ENCODE measurements around the gene PPM1E.
"Not testable (repeated sequence)": the region's sequence is repeated elsewhere in the genome, so short reads cannot be mapped to it uniquely, and the experiment has no call there.

The PPM1E gene

DNA sequence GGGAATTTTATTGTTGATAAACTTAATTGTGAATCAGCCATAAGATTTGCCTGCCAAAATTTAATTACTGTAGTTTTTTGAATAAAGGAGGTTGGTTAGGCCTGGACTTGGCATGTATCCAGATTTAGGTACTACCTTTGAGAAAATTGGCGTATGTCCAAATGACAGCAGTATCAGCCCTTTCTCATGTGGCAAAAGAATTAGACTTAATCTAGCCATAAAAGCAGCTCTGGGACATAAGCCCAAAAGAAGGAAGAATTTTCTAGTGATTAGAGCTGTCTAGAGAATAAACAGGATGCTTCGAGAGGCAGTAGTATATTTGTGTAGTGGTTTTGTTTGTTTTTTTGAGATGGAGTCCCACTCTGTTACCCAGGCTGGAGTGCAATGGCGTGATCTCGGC, 27.7 kb downstream of the PPM1E start:
- no peak for DNase-seq

DNA sequence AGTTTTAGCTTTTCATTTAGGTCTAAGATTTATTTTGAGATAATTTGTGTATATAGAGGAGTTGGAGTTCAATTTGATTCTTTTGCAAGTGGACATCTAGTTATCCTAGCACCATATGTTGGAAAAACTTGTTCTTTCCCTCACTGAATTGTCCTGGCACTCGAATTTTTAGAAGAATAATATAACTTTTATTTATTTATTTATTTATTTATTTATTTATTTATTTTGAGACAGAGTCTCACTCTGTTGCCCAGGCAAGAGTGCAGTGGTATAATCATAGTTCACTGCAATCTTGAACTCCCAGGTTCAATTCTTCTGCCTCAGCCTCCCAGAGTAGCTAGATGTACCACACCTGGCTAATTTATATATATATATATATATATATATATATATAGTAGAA, 29.4 kb downstream of the PPM1E start:
- DNase-seq, result no peak

DNA sequence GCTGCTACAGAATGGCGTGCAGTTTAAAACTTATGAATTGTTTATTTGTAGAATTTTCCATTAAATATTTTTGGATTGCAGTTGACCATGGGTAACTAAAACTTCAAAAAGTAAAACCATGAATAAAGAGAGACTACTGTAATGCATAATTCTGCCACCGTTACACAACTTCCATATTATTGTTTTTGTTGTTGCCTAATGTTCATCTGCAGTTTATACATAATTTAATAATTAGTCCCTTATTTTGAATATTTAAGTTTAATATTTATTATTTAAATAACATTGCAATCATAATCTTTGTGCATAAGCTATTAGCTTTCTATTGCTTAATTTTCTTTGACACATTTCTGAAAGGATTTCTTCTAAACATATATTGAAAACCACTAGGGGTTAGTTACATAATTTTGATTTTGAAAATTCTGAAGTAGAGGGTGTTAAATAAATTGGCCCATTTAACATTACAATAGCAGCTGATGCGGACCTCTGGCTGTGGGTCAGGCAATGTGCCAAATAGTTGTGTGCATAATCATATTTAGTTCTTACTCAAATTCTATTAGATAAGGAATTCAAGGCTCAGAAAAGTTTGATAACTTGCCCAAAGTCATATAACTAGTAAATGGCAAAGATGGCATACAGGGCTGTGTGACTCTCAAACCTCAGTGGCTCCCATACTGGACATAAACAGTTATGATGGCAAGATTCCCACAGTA, 31.1 kb downstream of the PPM1E start:
- no peak for DNase-seq

- DNase-seq, result no peak
These were observed 32.5 kb downstream of the PPM1E start for GRCh38 chr17:58788199-58788598.

DNA sequence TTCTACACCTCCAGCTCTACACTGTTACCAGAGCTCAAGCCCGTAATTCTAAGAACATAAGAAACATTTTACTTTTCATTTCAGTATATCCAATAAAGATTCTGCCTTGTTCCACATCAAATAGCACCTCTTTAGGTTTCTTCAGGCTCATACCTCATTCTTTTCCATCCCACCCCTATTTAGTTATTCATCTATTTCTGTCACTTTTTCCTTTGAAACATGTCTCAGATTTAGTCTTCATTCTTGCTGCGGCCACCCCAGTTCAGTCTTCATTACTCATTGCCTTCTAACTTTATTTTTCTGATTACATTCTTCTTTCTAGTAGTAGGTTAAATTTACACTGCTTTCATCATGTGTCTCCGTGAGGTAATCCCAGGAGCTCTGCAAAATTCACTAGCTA, 33.5 kb downstream of the PPM1E start:
- no peak for DNase-seq

GRCh38 chr17:58789831-58790230, 34.2 kb downstream of the PPM1E start:
- no peak for DNase-seq

DNA sequence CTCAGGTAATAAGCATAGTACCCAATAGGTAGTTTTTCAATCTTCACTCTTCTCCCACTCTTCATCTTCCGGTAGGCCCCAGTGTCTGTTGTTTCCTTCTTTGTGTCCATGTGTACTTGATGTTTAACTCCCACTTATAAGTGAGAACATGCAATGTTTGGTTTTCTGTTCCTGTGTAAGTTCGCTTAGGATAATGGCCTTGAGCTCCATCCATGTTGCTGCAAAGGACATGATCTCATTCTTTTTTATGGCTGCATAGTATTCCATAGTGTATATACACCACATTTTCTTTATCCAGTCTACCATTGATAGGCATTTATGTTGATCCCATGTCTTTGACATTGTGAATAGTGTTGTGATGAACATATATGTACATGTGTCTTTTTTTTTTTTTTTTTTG, 38.9 kb downstream of the PPM1E start:
- DNase-seq, result not testable (repeated sequence)

GRCh38 chr17:58802188-58802587, 46.5 kb downstream of the PPM1E start:
- no peak for DNase-seq

GRCh38 chr17:58806046-58806445, 50.4 kb downstream of the PPM1E start:
- DNase-seq, result no peak

DNA sequence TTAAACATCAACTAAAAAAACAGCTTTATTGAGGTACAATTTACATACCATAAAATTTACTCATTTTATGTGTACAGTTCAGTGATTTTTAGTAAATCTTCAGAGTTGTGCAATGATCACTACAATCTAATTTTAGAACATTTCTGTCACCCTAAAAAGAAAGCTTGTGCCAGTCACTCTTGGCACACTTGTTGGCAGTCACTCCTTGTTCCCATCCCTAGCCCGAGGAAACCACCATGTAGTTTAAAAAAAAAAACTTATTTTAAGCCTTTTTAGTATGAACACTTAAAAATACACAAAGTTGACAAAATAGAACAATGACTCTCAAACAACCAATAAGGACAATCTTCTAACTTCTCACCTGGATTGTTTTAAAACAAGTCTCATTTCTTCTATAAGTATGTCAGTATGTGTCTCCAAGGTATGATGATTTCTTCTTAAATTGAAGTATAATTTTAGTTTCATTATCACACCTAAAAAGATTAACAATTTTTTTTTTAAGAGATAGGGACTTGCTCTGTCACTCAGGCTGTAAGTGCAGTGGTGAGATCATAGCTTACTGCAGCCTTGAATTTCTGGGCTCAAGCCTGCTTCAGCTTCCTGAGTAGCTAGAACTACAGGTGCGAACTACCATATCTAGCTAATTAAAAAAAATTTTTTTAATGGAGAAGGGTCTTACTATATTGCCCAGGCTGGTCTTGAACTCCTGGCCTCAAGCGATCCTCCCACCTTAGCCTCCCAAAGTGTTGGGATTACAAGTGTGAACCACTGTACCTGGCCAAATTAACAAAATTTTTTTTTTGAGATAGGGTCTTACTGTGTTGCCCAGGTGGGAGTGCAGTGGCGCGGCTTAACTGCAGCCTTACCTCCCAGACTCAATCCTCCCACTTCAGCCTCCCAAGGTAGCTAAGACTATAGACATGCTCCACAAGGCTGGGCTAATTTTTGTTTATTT, 53.2 kb downstream of the PPM1E start:
- DNase-seq, result no peak

DNA sequence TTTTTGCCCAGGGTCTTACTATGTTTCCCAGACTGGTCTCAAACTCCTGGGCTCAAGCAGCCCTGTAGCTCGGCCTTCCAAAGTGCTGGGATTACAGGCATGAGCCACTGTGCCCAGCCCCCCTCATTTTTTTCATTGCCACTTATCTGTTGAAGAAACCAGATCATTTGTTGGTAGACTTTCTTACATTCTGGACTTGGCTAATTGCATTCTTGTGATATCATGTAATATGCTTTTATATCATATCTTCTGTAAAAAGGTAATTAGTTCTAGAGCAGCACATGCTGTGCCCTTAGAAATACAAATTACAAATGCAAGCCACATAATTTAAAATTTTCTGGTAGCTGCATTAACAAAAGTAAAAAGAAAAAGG, 53.9 kb downstream of the PPM1E start:
- no peak for DNase-seq

- DNase-seq, result no peak
These were observed 55.6 kb downstream of the PPM1E start for GRCh38 chr17:58811290-58811689.

DNA sequence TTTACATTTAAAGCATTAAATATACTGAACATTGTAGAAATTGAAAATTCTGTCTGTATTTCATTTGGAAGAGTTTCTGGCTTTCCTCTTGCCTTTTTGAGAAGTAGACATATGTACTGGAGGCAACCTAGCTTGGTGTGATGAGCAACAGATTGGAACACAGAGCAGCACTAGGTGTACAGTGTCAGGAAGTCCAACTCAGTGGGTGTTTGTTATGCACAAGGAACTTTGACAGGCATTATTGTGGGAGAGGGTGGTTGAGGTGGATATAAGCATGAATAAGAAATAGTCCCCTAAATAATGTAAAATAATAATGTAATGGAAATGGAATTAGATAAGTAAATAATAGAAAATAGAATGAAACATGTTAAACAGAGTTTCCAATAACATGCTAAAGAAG, 58.1 kb downstream of the PPM1E start:
- no peak for DNase-seq

GRCh38 chr17:58818654-58819053, 63.0 kb downstream of the PPM1E start:
- no peak for DNase-seq

- no peak for DNase-seq
These were observed 66.7 kb downstream of the PPM1E start for GRCh38 chr17:58822148-58823050.

DNA sequence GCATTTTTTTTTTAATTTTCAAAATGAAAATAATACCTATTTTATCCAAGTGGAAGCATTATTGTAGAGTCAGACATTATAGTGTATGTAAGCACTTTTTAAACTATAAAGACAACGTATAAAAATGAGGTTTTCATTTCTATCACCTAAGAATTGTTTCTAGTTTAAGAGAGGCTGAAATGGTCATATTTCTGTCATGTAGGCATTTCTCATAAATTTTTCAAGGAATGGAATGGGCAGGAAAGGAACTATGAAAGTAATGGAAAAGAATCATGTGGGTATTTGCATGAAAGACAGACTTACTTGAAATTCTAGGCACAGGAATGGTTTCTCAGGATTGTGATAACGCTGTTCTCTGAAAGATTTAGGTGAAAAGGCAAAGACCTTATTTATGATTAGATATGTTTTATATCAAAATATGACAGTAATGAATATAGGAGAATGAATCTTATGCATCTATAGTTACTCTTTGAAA, 67.4 kb downstream of the PPM1E start:
- DNase-seq, result no peak

GRCh38 chr17:58829172-58829637, 73.6 kb downstream of the PPM1E start:
- DNase-seq, result no peak

DNA sequence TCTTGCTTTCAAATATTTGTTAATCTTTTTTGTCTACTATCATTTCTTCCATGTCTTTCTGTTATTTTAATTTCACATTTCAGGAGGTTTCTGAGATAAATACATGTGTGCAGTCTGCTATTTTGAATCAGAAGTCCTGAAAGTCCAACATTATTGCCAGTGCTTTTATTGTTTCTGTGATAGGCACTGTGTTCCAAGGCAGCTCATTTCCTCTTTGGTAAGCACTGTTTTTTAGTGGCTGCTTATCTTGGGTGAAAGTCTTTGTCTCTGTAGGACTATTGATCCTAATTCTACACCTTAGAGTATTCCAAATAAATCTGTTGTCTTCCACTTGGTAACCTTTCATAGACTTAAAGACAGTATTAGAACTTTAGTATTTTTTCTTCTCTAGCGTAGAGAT, 76.1 kb downstream of the PPM1E start:
- DNase-seq, result no peak

DNA sequence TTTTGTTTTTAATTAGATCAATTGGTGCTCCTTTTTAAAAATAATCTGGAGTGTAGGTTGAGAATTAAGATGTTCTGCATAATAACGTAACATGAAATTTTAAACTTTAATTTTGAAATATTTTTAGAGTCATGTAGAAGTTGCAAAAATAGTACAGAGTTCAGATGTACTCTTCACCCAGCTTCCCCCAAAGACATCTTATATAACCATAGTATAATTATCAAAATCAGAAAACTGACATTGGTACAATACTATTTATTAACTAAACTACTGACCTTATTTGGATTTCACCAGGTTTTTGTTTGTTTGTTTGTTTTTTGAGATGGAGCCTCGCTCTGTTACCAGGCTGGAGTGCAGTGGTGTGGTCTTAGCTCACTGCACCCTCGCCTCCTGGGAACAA, 76.9 kb downstream of the PPM1E start:
- DNase-seq, result no peak

GRCh38 chr17:58837699-58838098, 82.0 kb downstream of the PPM1E start:
- DNase-seq, result no peak

- no peak for DNase-seq
These were observed 85.4 kb downstream of the PPM1E start for GRCh38 chr17:58840820-58841612.

- DNase-seq, result not testable (repeated sequence)
These were observed 90.8 kb downstream of the PPM1E start for GRCh38 chr17:58846413-58846812.
